Osteoblast (primary cell): ENCODE data around the gene TMEM130. TPM values are rescaled to one million over a fixed set of nuclear protein-coding genes. Genes with fewer than 3 reads are reported as not detected.

Source experiments
- DNase-seq: peaks from one replicate; pipeline ENCODE4 v3.0.0; 2011; ENCODE audit warnings: low spot score, mixed read lengths; ENCODE audit not compliant: insufficient read length; ENCODE audit errors: missing footprints
- H2AFZ ChIP-seq: 2 replicates; pipeline ENCODE4 v1.6.0; 2011; ENCODE audit warnings: mild to moderate bottlenecking, low read length
- H3K27ac ChIP-seq: 2 replicates; pipeline ENCODE4 v1.5.1; 2011; ENCODE audit warnings: mild to moderate bottlenecking, low read depth, low read length, moderate library complexity
- H3K27me3 ChIP-seq: 2 replicates; pipeline ENCODE4 v1.6.0; 2012; ENCODE audit warnings: mild to moderate bottlenecking, control low read depth, inconsistent platforms, low read length, moderate library complexity; ENCODE audit not compliant: insufficient read depth
- H3K36me3 ChIP-seq: 2 replicates; pipeline ENCODE4 v1.5.1; 2011; ENCODE audit warnings: mild to moderate bottlenecking, low read length, control low read depth, moderate library complexity; ENCODE audit not compliant: insufficient read depth
- H3K4me1 ChIP-seq: 2 replicates; pipeline ENCODE4 v1.5.1; 2011; ENCODE audit warnings: mild to moderate bottlenecking, low read length, control low read depth, moderate library complexity; ENCODE audit not compliant: insufficient read depth
- H3K4me2 ChIP-seq: 2 replicates; pipeline ENCODE4 v1.6.0; 2011; ENCODE audit warnings: mild to moderate bottlenecking, low read length; ENCODE audit not compliant: insufficient read depth
- H3K4me3 ChIP-seq: fragments of 200-600 bp; sonication (generic); 3 replicates; pipeline ENCODE4 v1.5.1; 2012; ENCODE audit warnings: mild to moderate bottlenecking, low read length, inconsistent platforms; ENCODE audit not compliant: insufficient read depth
- H3K79me2 ChIP-seq: 2 replicates; pipeline ENCODE4 v1.6.0; 2012; ENCODE audit warnings: mild to moderate bottlenecking, low read length, control low read depth, inconsistent platforms; ENCODE audit not compliant: insufficient read depth
- H3K9me3 ChIP-seq: 2 replicates; pipeline ENCODE4 v1.5.1; 2011; ENCODE audit warnings: low read depth, low read length, control low read depth
- H4K20me1 ChIP-seq: 2 replicates; pipeline ENCODE4 v1.6.0; 2012; ENCODE audit warnings: mild to moderate bottlenecking, low read length, control low read depth; ENCODE audit not compliant: insufficient read depth
- total RNA-seq: library from RNA; depleted of rRNA; stranded (reverse); fragments of >200 nt; gene quantifications from 2 replicates; pipeline ENCODE4 v1.2.3, GENCODE V29; 2012
- TF ChIP-seq, protein P1 (sequence below): IDR thresholded peaks from 2 replicates; pipeline ENCODE4 v1.5.1; 2011; ENCODE audit warnings: mild to moderate bottlenecking, low read depth, low read length, moderate library complexity; ENCODE audit errors: extremely low read depth

TMEM130 gene
- total RNA-seq, 1 donor, result 1.1 TPM

DNA sequence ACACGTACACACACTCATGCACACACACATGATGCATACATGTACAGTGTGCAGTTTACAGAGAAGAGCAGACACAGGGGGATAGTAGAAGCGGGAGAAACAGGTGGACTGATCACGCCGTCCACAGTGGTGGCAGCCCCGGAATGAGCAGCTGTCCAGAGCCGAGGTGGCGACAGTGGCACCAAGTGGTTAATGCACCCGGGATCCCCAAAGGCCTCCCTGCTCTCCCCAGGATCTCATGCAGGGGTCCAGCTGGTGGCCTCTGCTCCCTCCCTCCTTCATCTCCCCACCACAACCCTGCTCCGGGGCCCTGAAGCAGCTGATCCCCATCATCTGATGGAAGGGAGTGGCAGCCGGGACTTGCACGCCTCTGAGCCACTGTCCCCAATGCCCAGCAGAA is 29.7 kb downstream of the TMEM130 start:
- no peak overlapping the region for H3K4me3 ChIP-seq
- H3K27ac ChIP-seq, result no peak overlapping the region

DNA sequence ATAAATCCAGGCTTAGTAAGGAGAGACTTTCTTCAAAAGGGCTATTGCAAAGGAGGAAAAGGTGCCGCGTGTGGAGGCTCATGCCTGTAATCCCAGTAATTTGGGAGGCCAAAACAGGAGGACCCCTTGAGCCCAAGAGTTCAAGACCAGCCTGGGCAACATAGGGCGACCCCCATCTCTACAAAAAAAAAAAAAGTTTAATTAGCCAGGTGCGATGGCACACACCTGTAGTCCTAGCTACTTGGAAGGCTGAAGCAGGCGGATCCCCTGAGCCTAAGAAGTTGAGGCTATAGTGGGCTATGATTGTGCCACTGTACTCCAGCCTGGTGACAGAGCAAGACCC is 32.2 kb downstream of the TMEM130 start:
- Histone ChIP-seq H3K4me2 (no peak overlapping the region), H3K9me3 (no peaks in the 10 kb centered on the region), H3K4me3 (no peak overlapping the region), H4K20me1 (no peaks in the 10 kb centered on the region), H3K27ac (no peak overlapping the region), H3K79me2 (no peaks in the 10 kb centered on the region), H3K36me3 (no peaks in the 10 kb centered on the region), H3K4me1 (peaks cover 19% of the 10 kb centered on the region), H2AFZ (no peak overlapping the region), H3K27me3 (peaks cover 14% of the 10 kb centered on the region)
- no peak for DNase-seq
- TF ChIP-seq, protein P1, sequence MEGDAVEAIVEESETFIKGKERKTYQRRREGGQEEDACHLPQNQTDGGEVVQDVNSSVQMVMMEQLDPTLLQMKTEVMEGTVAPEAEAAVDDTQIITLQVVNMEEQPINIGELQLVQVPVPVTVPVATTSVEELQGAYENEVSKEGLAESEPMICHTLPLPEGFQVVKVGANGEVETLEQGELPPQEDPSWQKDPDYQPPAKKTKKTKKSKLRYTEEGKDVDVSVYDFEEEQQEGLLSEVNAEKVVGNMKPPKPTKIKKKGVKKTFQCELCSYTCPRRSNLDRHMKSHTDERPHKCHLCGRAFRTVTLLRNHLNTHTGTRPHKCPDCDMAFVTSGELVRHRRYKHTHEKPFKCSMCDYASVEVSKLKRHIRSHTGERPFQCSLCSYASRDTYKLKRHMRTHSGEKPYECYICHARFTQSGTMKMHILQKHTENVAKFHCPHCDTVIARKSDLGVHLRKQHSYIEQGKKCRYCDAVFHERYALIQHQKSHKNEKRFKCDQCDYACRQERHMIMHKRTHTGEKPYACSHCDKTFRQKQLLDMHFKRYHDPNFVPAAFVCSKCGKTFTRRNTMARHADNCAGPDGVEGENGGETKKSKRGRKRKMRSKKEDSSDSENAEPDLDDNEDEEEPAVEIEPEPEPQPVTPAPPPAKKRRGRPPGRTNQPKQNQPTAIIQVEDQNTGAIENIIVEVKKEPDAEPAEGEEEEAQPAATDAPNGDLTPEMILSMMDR, result no peak

More for the DNA sequence above, 29.7 kb downstream of the TMEM130 start:
- no peak for DNase-seq
- Histone ChIP-seq H4K20me1 (no peaks in the 10 kb centered on the region), H3K9me3 (no peaks in the 10 kb centered on the region), H3K36me3 (no peaks in the 10 kb centered on the region), H3K27me3 (peaks cover 8% of the 10 kb centered on the region), H3K79me2 (no peaks in the 10 kb centered on the region), H3K4me1 (peaks cover 19% of the 10 kb centered on the region), H3K4me2 (peak overlapping the region; percentile 58), H2AFZ (no peak overlapping the region)
- TF ChIP-seq, protein P1, result no peak

DNA sequence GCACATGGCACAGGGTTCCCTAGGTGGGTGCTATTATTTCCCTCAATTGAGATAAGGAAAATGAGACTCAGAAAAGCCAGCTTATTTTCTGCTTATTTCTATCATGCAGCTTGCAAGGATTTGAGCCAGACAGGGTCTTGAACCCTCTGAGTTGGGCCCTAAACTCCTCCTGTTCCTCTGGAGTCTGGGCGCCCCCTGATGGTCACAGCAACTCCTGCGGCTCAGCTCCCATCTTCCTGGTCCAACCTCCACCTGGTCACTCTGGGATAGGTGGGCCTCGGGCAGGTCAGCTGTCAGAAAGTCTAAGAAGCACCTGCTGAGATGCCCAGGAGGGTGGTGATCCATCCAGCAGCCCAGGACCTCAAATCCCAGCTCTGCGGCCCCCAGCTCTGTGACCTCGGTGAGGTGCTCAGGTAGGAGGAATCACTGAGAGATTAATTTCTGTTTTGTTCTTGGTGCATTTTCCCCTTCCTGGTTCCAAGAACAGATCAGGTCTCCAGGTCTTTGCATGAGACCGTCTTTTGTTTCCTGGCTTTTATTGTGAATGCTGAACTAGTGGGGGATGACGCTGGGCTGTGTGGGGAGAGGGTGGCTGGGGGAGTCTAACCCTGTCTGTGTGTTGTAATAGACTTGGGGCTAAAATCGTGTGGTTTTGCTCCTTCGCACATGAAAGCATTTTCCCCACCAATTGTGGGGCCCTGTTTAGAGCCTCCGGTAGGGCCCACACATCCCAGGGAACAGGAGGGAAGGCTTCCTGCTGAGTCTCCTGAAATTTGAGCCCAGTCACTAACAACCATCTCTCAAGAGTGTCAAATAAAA is 32.8 kb downstream of the TMEM130 start:
- Histone ChIP-seq H3K4me3 (no peak overlapping the region), H3K79me2 (no peaks in the 10 kb centered on the region), H3K27ac (no peak overlapping the region), H2AFZ (no peak overlapping the region), H3K36me3 (no peaks in the 10 kb centered on the region), H4K20me1 (no peaks in the 10 kb centered on the region), H3K9me3 (no peaks in the 10 kb centered on the region), H3K4me1 (peaks cover 19% of the 10 kb centered on the region), H3K27me3 (peaks cover 14% of the 10 kb centered on the region), H3K4me2 (no peak overlapping the region)
- DNase-seq, result no peak
- TF ChIP-seq, protein P1, result peak; percentile 63

DNA sequence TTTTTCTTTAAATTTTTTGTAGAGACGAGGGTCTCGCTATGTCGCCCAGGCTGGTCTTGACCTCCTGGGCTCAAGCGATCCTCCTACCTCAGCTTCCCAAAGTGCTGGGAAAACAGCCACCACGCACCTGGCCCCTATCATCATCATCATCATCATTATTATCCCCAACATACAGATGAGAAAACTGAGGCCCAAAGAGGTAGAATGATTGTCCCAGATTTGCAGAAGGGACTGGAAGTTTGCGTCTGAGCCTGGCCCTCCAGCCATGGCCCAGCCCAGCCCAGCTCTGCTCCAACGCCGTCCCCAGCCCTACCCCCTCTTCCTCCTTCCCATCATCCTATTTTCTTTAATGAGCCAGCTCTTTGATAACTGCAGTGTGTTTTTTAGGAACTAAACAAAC is 34.9 kb downstream of the TMEM130 start:
- H3K9me3 ChIP-seq, result no peaks in the 10 kb centered on the region
- no peak overlapping the region for H3K4me2 ChIP-seq
- no peak overlapping the region for H3K4me3 ChIP-seq
- no peak for DNase-seq
- H3K79me2 ChIP-seq, result no peaks in the 10 kb centered on the region
- no peaks in the 10 kb centered on the region for H3K36me3 ChIP-seq
- no peak overlapping the region for H3K27ac ChIP-seq
- H3K4me1 ChIP-seq, result no peaks in the 10 kb centered on the region
- TF ChIP-seq, protein P1, result no peak
- no peaks in the 10 kb centered on the region for H4K20me1 ChIP-seq
- peaks cover 16% of the 10 kb centered on the region for H3K27me3 ChIP-seq
- no peak overlapping the region for H2AFZ ChIP-seq
